Neural cell (in vitro differentiated cells): ENCODE data around the gene RAB34. TPM values are rescaled to one million over a fixed set of nuclear protein-coding genes. Genes with fewer than 3 reads are reported as not detected.

Experiments used
- H2AFZ ChIP-seq: fragments of 200-600, 300-800 bp; sonication (generic), shearing (Covaris generic); 2 replicates; pipeline ENCODE4 v1.6.0; 2014; ENCODE audit warnings: low read depth, mild to moderate bottlenecking, antibody characterized with exemption, low read length, moderate library complexity
- H3F3A ChIP-seq: fragments of 200-600 bp; shearing (Covaris generic); 2 replicates; pipeline ENCODE4 v1.6.1; 2016; ENCODE audit warnings: mild to moderate bottlenecking, moderate library complexity, mixed read lengths, antibody characterized with exemption, low read length; ENCODE audit not compliant: insufficient read depth, poor library complexity, severe bottlenecking
- H3K27ac ChIP-seq: fragments of 200-600, 300-800 bp; sonication (generic), shearing (Covaris generic); 2 replicates; pipeline ENCODE4 v1.5.1; 2014; ENCODE audit warnings: mild to moderate bottlenecking, low read length, moderate library complexity
- H3K27me3 ChIP-seq: fragments of 300-800, 200-600 bp; sonication (generic), shearing (Covaris generic); 2 replicates; pipeline ENCODE4 v1.6.0; 2014; ENCODE audit warnings: mild to moderate bottlenecking, low read depth, low read length, moderate library complexity; ENCODE audit not compliant: insufficient read depth
- H3K36me3 ChIP-seq: fragments of 300-800, 200-600 bp; sonication (generic), shearing (Covaris generic); 2 replicates; pipeline ENCODE4 v1.5.1; 2014; ENCODE audit warnings: mild to moderate bottlenecking, antibody characterized with exemption, low read length, moderate library complexity; ENCODE audit not compliant: insufficient read depth
- H3K4me2 ChIP-seq: fragments of 300-800, 200-600 bp; sonication (generic), shearing (Covaris generic); 2 replicates; pipeline ENCODE4 v1.6.0; 2014; ENCODE audit warnings: mild to moderate bottlenecking, low read length
- H3K4me3 ChIP-seq: fragments of 300-800, 200-600 bp; sonication (generic), shearing (Covaris generic); 2 replicates; pipeline ENCODE4 v1.5.1; 2014; ENCODE audit warnings: mild to moderate bottlenecking, low read length, moderate library complexity
- H3K79me2 ChIP-seq: fragments of 200-600 bp; shearing (Covaris generic); replicated peaks from 2 replicates; pipeline ENCODE4 v1.6.0; 2014; ENCODE audit warnings: mild to moderate bottlenecking, low read length, moderate library complexity; ENCODE audit not compliant: insufficient read depth
- H3K9ac ChIP-seq: fragments of 300-800, 200-600 bp; sonication (generic), shearing (Covaris generic); 2 replicates; pipeline ENCODE4 v1.6.1; 2016; ENCODE audit warnings: mild to moderate bottlenecking, low read length, mixed read lengths
- H3K9me2 ChIP-seq: fragments of 200-600 bp; shearing (Covaris generic); 2 replicates; pipeline ENCODE4 v1.6.1; 2016; ENCODE audit warnings: mild to moderate bottlenecking, low read length, mixed read lengths; ENCODE audit not compliant: insufficient read depth
- H3K9me3 ChIP-seq: fragments of 200-600, 300-800 bp; sonication (generic), shearing (Covaris generic); 2 replicates; pipeline ENCODE4 v1.6.1; 2016; ENCODE audit warnings: mild to moderate bottlenecking, mixed run types, low read length, moderate library complexity, mixed read lengths
- H4K20me1 ChIP-seq: fragments of 200-600 bp; shearing (Covaris generic); 2 replicates; pipeline ENCODE4 v1.6.1; 2016; ENCODE audit warnings: mild to moderate bottlenecking, mixed run types; ENCODE audit not compliant: insufficient read depth
- EP300 ChIP-seq: fragments of 450-650 bp; conservative IDR thresholded peaks from 2 replicates; pipeline ENCODE4 v1.6.1; 2014; ENCODE audit warnings: antibody characterized with exemption, mild to moderate bottlenecking, moderate library complexity; ENCODE audit not compliant: poor library complexity, severe bottlenecking
- EZH2 ChIP-seq: fragments of 200-600, 300-800 bp; shearing (Covaris generic), sonication (generic); IDR thresholded peaks from 2 replicates; pipeline ENCODE4 v1.6.1; 2014; ENCODE audit warnings: antibody characterized with exemption, low read length, borderline replicate concordance, mild to moderate bottlenecking; ENCODE audit not compliant: insufficient read depth, poor library complexity, severe bottlenecking
- MXI1 ChIP-seq: fragments of 450-650 bp; conservative IDR thresholded peaks from 2 replicates; pipeline ENCODE4 v1.6.1; 2014; ENCODE audit warnings: antibody characterized with exemption, mild to moderate bottlenecking; ENCODE audit not compliant: poor library complexity, severe bottlenecking
- POLR2AphosphoS5 ChIP-seq: IDR thresholded peaks from 2 replicates; pipeline ENCODE4 v1.6.1; 2012
- RAD21 ChIP-seq: fragments of 450-650 bp; conservative IDR thresholded peaks from 2 replicates; pipeline ENCODE4 v1.6.1; 2014; ENCODE audit warnings: antibody characterized with exemption, mild to moderate bottlenecking, moderate library complexity
- REST ChIP-seq: IDR thresholded peaks from 2 replicates; pipeline ENCODE4 v1.6.1; 2012; ENCODE audit warnings: borderline replicate concordance
- SMC3 ChIP-seq: fragments of 450-650 bp; conservative IDR thresholded peaks from 2 replicates; pipeline ENCODE4 v1.6.1; 2014; ENCODE audit warnings: antibody characterized with exemption, mild to moderate bottlenecking, moderate library complexity; ENCODE audit not compliant: poor library complexity
- TAF1 ChIP-seq: IDR thresholded peaks from 2 replicates; pipeline ENCODE4 v1.6.1; 2012; ENCODE audit warnings: low read depth
- polyA plus RNA-seq: library from polyadenylated mRNA; depleted of rRNA; stranded (reverse); fragments of >200 nt; gene quantifications from 2 replicates; pipeline ENCODE4 v1.2.3, GENCODE V29; 2014
- TF ChIP-seq, protein P1 (sequence below): fragments of 450-650 bp; IDR thresholded peaks from 2 replicates; pipeline ENCODE4 v1.5.1; 2014; ENCODE audit warnings: antibody characterized with exemption, mild to moderate bottlenecking, moderate library complexity; ENCODE audit not compliant: poor library complexity, severe bottlenecking

The RAB34 gene
- polyA plus RNA-seq, 1 donor from 2014 or later, result 9.3 TPM

DNA sequence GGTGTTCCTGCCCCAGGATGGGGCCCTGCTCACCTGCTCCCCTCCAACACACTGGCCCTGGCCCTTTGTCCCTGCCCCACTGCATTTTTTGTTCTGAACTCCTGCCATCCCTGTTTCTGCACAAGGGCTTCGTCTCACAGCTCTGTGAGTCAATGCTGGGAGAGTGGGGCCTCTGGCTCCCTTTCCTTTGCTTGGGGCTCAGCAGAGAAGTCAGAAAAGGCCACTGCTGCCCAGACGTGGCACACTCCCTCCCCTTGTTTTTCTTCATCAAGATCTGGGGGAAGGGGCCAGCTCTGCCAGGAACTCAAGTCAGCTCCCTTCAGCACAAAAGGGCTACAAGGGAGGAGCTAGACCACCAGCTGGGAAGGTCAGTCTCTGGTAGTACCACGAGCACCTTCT, 14.9 kb downstream of the RAB34 start:
- H3K9ac ChIP-seq, result no peak overlapping the region
- H4K20me1 ChIP-seq, result no peaks in the 10 kb centered on the region
- no peaks in the 10 kb centered on the region for H3K9me2 ChIP-seq
- H3K27ac ChIP-seq, result no peak overlapping the region
- H3K9me3 ChIP-seq, result no peaks in the 10 kb centered on the region
- no peaks in the 10 kb centered on the region for H3K79me2 ChIP-seq
- TF ChIP-seq REST (no peak), EP300 (no peak), TAF1 (no peak), RAD21 (no peak), POLR2AphosphoS5 (no peak), MXI1 (no peak), SMC3 (no peak), EZH2 (no peak)
- TF ChIP-seq, protein P1, sequence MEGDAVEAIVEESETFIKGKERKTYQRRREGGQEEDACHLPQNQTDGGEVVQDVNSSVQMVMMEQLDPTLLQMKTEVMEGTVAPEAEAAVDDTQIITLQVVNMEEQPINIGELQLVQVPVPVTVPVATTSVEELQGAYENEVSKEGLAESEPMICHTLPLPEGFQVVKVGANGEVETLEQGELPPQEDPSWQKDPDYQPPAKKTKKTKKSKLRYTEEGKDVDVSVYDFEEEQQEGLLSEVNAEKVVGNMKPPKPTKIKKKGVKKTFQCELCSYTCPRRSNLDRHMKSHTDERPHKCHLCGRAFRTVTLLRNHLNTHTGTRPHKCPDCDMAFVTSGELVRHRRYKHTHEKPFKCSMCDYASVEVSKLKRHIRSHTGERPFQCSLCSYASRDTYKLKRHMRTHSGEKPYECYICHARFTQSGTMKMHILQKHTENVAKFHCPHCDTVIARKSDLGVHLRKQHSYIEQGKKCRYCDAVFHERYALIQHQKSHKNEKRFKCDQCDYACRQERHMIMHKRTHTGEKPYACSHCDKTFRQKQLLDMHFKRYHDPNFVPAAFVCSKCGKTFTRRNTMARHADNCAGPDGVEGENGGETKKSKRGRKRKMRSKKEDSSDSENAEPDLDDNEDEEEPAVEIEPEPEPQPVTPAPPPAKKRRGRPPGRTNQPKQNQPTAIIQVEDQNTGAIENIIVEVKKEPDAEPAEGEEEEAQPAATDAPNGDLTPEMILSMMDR, result no peak
- H2AFZ ChIP-seq, result no peak overlapping the region
- H3K4me3 ChIP-seq, result no peak overlapping the region
- no peaks in the 10 kb centered on the region for H3K27me3 ChIP-seq
- no peak overlapping the region for H3K4me2 ChIP-seq
- H3F3A ChIP-seq, result no peaks in the 10 kb centered on the region
- peaks cover 5% of the 10 kb centered on the region for H3K36me3 ChIP-seq

GRCh38 chr17:28702026-28702751, 15.5 kb downstream of the RAB34 start:
- no peak overlapping the region for H3K27ac ChIP-seq
- no peaks in the 10 kb centered on the region for H3K9me2 ChIP-seq
- H3K4me2 ChIP-seq, result no peak overlapping the region
- no peak overlapping the region for H2AFZ ChIP-seq
- no peaks in the 10 kb centered on the region for H4K20me1 ChIP-seq
- no peak overlapping the region for H3K4me3 ChIP-seq
- H3K36me3 ChIP-seq, result peaks cover 5% of the 10 kb centered on the region
- no peaks in the 10 kb centered on the region for H3K79me2 ChIP-seq
- no peaks in the 10 kb centered on the region for H3K9me3 ChIP-seq
- H3K27me3 ChIP-seq, result no peaks in the 10 kb centered on the region
- H3K9ac ChIP-seq, result no peak overlapping the region
- H3F3A ChIP-seq, result no peaks in the 10 kb centered on the region
- TF ChIP-seq REST (no peak), RAD21 (no peak), TAF1 (no peak), SMC3 (no peak), EZH2 (no peak), EP300 (no peak)
- TF ChIP-seq, protein P1, result no peak
